Esophagus squamous epithelium (tissue), 4 donors: ENCODE measurements around the gene TMEM238.

Experiments
- CTCF ChIP-seq, 6 experiments: fragments of 450-650 bp in 4 of 6; fragments of 200-600 bp in 2 of 6; sonication (generic) in 2 of 6; IDR thresholded peaks; one replicate each; pipeline ENCODE4 v1.5.1; 2016 to 2019; ENCODE audit warnings: antibody characterized with exemption in 6 of 6, mild to moderate bottlenecking in 4 of 6, moderate library complexity in 4 of 6
- POLR2A ChIP-seq, 4 donors: fragments of 450-650 bp; IDR thresholded peaks; one replicate each; pipeline ENCODE4 v1.6.1; 2017; ENCODE audit warnings: antibody characterized with exemption in 4 of 4, mild to moderate bottlenecking in 4 of 4, moderate library complexity in 3 of 4

- no peak for TF ChIP-seq CTCF (IDR thresholded peaks at IDR 0.05)
- no peak for TF ChIP-seq POLR2A (IDR thresholded peaks at IDR 0.05)
Observed at GRCh38 chr19:55366790-55367189, 17.3 kb downstream of the TMEM238 start.
